HG02870 (cell line): ENCODE measurements around the gene ASAP2.
"Not testable (repeated sequence)": the region's sequence is repeated elsewhere in the genome, so short reads cannot be mapped to it uniquely, and the experiment has no call there.

Experiments used
- ATAC-seq: cut with Tn5 transposase; IDR thresholded peaks from one replicate; pipeline ENCODE4 v1.9.1; 2021; ENCODE audit warnings: mild to moderate bottlenecking, moderate library complexity; ENCODE audit not compliant: unreplicated experiment

Gene ASAP2

DNA sequence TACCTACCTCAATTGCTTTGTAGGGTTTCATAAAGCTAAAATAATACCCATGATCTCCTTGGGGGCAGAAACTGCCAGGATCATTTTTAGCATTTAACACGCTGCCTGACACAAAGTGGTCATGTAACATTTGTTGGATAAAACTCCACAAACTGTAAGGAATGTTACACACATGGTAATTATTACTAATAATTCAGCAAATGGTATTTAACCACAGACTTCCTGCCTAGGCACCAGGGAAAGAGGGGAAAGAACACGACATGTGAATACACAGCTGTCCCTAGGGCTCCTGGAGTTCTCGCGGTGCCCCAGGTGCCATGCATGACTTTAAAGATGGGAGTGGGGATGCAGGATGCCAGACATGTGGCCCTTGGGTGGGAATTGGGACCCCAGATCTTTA is 43.5 kb downstream of the ASAP2 start:
- ATAC-seq = no peak

DNA sequence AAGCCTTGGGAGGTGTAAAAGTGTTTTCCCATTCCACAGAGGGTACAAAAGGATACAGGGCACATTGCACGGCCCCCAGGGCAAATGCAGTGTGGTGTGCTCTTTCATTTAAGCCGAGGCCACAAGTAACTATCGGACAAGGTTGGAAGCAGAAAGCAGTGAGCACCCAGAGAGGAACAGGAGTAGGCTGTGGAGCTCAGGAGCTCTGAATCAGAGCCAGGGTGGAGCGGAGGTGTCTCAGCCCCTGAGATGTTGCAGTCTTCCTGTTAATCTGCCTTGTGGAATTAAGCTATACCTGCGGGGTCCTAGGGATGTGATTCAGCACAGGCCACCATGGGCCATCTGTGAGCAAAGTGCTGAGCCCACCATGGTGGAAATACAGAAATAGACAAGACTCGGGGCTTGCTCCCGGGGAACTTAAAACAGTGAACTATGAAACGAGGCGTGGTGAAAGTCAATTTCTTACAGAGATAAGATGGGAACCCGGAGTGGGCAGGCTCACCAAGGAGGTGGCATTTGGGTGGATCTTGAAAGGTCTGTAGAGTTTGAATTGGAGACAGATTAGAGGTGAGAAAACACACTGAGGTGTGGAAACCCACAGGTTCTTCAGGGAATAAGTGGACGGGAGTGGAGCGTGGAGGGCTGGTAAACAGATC is 44.0 kb downstream of the ASAP2 start:
- no peak for ATAC-seq

DNA sequence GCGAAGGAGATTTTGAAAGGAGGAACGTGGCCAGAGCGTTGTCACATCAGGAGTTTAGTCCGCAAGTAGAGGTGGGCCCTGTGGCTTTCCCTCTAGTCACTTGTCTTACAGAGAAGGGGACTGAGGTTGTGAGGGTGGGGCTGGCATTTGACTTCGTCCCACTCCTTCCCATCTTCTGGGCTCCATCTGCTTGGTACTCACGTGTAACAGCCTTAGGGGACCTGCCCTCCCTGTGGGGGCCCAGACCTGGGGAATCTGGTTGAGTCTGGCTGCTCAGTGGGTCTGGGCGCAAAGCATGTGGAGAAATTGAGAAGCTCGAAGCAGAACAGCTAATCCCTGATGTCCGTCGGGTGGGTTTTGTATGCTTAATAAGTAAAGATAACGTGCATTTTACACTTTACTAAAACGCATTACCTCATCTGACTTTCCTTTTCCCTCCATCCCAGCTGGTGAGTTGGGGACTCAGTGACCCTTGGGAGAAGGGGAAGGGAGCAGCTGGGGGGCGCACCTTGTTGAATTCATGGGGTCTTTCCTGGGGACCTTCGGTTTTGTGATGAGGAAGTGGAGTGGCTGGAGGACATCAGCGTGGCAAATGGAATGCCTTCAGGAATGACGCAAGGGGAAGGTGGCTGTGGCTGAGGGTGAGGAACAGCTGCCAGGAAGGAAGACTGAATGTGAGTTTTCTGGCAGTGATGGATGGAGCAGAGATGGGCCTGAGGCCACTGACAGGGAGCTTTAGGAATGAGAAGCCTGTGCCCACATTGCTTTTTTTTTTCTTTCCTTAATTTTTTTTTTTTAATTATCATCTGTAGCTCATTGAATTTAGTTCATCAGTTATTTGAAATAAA is 44.8 kb downstream of the ASAP2 start:
- ATAC-seq = no peak

DNA sequence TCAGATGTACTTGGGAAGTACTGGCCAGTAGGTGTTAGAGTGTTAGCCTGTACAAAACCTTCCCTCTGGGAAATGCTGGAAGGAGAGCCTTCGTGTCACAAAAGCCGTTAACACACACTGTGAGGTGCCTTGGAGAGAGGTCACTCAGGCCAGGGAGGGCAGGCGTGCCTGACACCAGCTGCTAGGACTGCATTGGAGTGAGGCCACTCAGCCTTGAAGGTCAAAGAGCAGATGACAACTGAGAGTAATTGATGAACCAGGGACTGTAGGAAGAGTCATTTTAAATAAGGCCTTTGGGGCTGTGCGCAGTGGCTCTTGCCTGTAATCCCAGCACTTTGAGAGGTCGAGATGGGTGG is 45.4 kb downstream of the ASAP2 start:
- no peak for ATAC-seq

DNA sequence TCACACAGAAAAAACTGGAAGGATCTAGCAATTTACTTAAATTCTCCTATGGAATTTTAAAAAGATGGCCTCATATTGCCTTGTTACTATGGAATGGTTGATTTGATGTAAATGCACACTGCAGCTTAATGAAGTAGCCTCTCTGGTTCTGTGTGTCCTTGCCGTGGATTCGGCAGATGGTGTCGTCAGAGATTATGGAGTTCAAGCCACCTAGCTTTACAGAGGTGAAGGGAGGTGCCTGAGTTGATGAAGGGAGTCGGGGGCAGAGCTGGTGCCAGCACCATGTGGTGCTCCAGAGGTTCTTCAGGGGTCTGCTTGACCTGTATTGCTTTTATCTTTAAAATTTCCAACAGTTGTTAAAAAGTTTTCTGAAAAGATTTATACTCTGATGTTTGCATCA is 48.8 kb downstream of the ASAP2 start:
- no peak for ATAC-seq

DNA sequence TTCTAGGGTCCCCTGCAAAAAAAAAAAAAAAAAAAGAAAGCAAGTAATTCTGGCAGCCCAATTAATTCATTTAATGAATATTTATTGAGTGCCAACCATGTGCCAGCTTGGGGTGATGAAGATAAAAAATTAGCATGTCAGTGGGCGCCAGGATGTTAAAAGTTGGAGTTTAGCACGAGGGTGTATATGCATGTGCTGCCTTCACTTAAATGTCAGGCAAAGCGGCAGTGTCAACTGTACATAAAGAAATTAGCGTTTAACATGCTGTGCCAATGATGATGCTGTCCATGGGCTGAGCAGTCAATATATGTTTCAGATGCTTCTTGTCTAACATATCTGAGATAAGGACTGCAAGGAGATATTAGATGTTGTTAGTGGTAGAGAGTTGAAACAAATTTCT is 49.5 kb downstream of the ASAP2 start:
- no peak for ATAC-seq

DNA sequence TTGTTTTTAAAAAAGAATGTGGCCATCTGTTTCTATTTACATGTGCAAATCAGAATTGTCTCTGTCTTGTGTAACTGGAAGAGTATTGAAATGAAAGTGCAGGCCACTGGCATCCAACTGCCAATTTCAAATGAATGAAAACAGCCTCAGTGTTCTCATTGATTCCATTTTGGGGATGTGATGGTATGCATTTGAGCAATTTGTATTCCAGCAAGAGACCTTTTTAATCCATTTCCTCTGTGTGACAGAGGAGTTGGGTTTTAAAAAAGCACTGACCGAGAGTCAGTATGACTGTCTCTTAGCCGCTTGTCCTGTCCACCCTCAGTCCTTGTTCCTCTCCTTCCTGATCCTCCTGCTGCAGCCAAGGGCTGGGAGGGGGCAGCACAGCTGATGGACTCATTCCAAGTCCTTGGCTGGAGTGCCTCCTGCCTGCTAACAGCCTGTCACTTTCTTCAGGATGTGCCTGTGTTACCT is 50.0 kb downstream of the ASAP2 start:
- no peak for ATAC-seq

DNA sequence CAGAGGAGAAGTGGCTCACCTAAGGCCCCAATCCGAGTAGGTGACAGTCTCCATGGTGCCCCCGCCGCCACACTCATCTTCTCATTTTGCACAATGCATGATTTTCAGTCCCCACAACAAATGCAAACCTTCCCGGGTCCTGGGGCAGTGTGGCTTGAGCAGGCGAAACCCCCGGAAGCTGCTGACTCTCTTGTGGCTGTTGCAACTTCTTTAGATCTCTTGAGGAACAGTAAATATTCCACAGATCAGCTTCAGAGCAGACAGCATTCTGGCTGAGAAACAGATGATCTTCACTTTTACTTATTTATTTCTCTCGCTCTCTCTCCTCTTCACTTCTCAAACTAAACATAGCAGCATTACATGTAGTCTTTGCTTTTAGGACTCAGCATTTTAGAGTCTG is 51.9 kb downstream of the ASAP2 start:
- ATAC-seq = no peak

DNA sequence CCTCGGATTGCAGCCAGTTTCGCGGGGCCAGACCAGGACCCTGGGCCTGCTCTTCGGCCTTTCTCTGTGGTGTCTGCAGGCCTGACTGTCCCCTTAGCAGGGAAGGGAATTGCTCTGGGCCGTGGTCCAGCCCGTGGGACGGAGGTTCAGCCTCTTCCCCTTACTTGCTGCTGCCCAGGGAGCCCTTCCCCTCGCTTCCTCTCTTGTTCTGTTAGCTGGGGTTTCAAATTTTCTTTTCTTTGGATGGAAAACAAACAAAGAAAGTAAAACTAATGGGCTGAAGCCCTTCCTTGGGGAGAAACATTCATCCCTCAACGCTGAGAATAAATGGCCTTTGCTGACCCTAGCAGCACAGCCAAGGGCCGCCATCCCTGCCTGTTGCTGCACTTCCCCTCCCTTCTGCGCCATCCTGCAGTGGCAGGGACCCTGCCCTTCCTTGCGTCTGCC is 52.4 kb downstream of the ASAP2 start:
- ATAC-seq = no peak

DNA sequence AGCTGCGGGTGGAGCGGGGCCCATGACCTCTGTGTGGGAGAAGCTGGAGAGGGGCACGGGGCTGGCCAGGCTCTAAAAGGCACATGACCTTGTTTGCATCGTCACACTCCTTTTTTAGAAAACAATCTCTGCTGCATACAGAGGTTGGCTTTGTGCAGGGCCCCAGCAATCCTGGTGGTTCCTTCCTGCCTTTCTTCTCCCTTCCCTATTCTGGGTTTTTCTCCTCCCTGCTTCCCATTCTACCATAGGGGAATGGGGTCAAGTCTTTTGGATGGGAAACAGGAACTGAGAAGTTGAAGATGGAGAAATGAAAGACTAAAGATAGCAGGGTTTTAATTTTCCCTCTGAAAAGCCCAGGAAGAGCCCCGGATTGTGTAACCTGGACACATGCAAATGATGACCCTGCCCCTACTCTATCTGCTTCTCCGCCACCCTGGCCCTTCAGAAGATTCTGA is 53.9 kb downstream of the ASAP2 start:
- ATAC-seq = no peak

DNA sequence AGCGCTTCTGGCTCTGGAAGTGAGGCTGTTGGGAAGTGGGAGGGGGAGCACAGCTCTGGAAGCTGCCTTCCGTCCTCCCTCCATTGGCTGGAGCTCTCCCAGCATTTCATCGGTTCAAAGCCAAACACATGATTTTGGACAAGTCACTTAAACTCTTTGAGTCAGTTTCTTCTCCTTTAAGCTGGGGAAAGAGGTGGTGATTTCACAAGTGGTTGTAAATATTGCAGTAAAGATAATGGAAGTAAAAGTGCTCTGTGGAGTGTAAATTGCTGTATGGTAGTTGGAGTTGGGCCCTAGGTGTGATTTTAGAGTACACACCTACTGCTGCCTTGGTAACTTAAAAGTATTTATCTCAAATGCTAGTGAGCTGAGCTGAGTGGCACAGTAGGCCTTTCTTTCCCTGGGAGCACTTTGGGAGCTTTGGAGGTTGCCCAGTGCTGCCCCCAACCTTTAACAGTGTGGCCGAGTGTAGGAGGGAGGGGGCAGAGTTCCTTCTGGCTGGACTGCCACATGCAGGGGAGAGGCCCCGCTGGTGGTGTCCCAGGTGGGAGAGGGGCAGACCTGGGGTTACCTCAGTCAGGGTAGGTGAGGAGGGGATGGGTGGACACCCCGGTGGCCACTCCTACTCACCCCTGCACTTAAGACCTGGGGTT is 54.7 kb downstream of the ASAP2 start:
- no peak for ATAC-seq

DNA sequence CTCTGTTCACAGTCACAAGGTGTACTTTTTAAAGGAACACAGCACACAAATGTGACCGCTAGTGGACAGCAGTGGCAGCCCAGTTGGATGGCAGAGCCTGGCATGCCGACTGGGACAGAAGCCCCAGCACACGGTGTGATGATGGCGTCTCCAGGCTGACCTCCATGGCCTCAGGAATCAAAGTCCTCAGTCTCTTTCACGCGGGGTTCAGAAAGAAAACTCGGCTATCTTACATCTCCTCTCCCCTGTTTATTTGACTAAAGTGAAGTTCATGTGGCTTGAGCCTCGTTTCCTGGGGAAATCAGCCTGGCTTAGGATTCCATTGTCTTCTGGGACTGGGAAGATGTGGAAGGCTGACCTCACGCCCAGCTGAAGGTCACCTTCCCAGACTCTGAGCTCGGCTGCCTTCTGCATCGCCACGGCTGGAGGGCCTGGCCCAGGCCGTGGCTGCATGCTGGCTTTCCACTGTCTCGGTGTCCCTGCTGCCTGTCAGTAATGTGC is 56.1 kb downstream of the ASAP2 start:
- no peak for ATAC-seq

DNA sequence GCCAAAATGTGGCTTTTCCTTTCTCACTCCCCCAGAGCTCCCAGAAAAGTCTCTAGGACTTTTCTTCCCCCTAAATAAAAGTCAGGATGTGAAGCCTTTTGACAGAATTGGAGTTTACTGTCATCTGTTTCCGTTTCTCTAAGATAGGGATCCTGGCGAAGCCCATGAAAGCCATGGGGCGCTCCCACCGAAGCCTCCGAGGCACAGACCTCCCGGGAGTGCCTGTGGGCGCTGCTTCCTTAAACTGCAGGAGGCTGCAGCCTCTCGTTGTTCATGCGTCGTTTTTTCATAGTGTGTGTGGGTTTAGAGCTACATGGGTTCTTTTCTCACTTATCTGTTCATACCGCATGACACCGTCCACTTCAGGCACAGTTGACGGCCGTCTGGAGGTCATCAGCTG is 56.8 kb downstream of the ASAP2 start:
- ATAC-seq = no peak

DNA sequence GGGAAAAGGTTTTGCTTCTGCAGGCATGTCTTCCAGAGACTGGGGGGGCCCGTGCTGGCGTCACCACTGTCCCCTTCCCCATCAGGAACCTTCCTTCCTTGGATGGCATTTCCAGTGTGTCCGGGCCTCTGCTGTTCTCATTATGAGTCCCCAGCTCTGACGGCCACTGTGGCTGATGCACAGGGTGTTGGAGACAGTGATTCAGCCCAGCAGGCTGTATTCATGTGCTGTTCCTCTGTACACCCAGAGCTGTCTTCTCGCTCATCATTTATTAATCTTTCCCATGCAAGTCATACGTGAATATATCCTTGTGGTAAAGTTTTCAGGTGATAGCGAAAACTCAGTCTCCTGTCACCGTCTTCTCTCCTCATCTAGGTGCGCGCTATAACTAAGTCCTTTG is 57.7 kb downstream of the ASAP2 start:
- ATAC-seq = no peak

DNA sequence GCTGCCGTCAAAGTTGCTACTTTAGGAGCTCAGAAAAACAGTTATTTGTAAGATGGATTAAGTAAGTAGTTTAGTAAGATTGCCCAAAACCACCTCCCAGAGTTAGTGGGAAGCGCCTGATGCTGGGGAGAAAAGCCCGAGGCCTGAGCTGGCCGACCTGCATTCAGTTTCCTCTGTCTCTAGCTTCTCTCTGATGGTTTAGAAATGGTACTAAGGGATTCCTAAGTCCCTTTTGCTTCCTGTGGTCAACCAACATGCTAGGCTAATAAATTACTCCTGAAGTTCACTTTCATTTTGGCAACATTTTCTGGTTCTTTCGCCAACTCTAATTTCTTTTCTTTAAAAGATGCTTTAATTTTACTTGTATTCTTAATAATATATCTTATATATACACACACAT is 60.1 kb downstream of the ASAP2 start:
- ATAC-seq = no peak

DNA sequence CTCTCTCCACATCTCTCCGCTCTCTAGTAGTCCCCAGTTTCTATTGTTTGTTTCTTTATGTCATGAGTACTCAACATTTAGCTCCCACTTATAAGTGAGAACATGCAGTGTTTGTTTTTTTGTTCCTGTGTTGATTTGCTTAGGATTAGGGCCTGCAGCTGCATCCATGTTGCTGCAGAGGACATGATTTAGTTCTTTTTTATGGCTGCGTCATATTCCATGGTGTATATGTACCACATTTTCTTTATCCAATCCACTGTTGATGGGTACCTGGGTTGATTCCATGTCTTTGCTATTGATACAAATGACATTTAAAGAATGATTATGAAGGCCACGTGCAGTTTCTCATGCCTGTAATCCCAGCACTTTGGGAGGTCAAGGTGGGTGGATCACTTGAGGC is 60.7 kb downstream of the ASAP2 start:
- ATAC-seq = not testable (repeated sequence)

DNA sequence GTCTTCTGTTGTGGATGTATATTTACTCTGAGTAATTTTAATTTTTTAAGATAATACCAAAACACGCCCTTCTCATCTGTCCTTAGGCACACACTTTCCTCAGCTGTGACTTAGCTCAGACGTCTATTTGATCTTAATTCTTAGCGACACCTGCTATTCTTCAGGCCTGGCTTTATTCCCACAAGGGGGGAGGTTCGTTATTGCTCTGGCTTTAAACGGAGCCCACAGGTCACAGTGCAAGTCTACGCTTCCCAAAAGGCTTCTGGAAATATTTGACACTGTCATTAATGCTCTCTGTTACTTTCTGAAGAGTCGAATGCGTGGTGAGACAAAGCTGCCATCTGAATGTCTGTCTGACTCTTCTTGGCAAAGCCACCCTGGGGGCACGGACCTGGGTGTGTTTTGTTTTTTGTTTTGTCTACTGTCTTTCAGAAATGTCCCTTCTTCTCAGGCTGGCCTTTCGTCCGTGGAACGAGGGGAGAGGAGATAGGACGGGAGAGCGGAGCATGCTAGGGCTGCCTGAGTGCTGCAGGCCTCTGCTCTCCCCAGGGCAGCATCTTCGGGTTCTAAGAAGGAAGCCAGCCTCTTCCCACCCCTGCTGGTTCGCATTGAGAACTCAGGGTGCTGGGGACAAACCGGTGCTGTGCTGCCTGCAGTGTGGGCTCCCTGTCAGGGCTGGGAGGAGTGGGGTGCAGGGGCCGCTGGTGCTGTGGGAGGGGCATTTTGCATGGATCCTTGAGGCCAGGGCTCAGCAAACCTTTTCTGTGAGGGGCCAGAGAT is 61.9 kb downstream of the ASAP2 start:
- no peak for ATAC-seq

DNA sequence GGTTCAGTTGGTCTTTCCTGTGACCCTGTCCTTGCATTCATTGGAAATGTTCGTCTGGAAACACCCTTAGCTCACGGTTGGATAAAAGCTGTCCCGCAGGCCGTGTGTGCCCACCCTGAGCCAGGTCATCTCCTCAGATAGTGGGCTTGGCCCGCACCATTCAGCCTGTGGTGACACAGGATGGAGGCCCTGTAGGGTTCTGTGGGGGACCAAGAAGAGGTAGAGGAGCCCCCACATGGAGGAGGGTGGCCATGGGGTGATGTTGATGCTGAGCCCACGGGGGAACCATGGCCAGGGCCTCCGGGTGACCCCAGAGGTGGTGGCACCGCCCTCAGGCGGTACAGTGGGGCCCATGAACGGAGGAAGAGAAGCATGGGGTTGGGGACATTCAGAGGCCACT is 62.7 kb downstream of the ASAP2 start:
- ATAC-seq = no peak

DNA sequence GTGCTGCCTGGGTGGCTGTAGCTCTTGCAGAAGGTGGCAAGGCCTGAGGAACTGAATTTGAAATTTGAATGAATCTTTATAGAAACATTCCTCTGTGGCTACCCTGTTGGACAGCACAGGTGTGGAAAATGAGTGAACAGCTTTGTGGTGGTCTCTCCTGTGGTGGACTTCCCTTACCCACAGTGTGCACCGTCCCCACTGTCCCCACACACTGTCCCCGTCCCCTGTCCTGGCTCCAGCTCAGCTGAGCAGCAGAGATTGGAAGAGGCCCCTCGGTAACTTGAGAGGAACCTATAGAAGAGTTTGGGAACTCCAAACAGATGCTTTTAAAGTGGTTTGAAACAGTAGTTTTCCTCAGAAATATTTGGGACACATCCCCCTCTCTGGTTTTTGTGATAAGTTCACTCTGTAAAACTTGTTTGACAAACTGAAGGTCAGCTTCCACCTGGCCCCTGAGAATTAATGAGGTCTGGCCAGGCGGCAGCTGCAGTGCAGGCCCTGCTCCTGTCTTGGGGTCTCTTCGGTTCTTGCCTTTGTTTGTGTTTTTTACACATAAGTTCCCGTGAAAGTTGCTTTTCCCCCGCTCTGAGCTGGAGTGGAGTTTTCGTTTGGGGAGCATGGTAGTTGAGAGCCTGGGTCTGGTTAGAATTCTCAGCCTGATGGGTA is 63.2 kb downstream of the ASAP2 start:
- ATAC-seq = no peak

DNA sequence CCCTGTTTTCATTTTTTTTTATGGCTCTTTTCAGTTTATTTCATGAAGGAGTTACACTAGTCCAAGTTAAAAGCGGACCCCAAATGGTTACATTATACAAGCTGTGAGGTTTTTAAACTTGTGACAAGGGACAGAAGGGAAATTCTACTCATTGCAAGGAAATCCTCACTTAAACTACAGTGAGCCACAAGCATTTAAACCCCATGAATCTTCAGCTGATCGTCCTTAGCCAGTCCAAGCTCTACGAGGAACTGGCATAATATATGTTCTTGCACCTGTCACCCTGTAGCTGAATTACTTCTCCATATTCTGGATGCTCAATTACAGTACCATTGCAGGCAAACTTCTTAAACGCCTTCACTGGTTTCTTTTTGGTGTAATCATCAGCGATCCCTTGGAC is 64.5 kb downstream of the ASAP2 start:
- ATAC-seq = no peak
